Measurements from ENCODE around the gene ATP2C2. TPM values are rescaled to one million over a fixed set of nuclear protein-coding genes. Genes with fewer than 3 reads are reported as not detected.

ATP2C2 gene
- total and polyA plus RNA-seq, 2 donors (not counting 1 experiment from before 2014, with no cell fraction given): not detected

- H3K9me3 Mint-ChIP-seq (ENCODE audit: insufficient read depth): no peaks in the 10 kb centered on the region
- no peak overlapping the region for H3K27ac Mint-ChIP-seq
- ChIA-PET POLR2A (no interaction called here), CTCF (no interaction called here)
- Histone ChIP-seq H3K4me3 (ENCODE audit: control extremely low read depth in 1 of 5, extremely low read depth in 1 of 5, insufficient read depth in 1 of 5, low read depth in 2 of 5, low read length in 4 of 5) (no peak overlapping the region), H3K4me1 (ENCODE audit: control insufficient read depth in 2 of 2, insufficient read depth in 2 of 2, low read length in 2 of 2) (no peaks in the 10 kb centered on the region), H3K79me2 (ENCODE audit: control insufficient read depth, insufficient read depth, low read length) (no peaks in the 10 kb centered on the region), H3K27ac (ENCODE audit: low read length in 2 of 2) (no peak overlapping the region), H3K27me3 (replicated peaks in 1 of 4; ENCODE audit: control extremely low read depth in 1 of 4, control insufficient read depth in 3 of 4, insufficient read depth in 4 of 4, low read length in 3 of 4) (no peaks in the 10 kb centered on the region), H3K4me2 (replicated peaks; ENCODE audit: low read depth, low read length, poor library complexity, severe bottlenecking) (no peak overlapping the region), H2AFZ (ENCODE audit: insufficient read depth, low read depth, low read length, poor library complexity, severe bottlenecking) (no peak overlapping the region), H4K20me1 (ENCODE audit: control insufficient read depth, insufficient read depth, low read length, poor library complexity, severe bottlenecking) (no peaks in the 10 kb centered on the region), H3K9me3 (ENCODE audit: control extremely low read depth in 1 of 3, control insufficient read depth in 2 of 3, insufficient read depth in 1 of 3, low read length in 2 of 3) (no peaks in the 10 kb centered on the region), H3K9ac (ENCODE audit: low read length) (no peak overlapping the region), H3K36me3 (replicated peaks in 1 of 2; ENCODE audit: control extremely low read depth in 1 of 2, control insufficient read depth in 1 of 2, extremely low read depth in 1 of 2, insufficient read depth in 2 of 2, low read length in 1 of 2) (peaks cover 0 to under 1% of the 10 kb centered on the region in 2 experiments)
- TF ChIP-seq CTCF (IDR thresholded peaks at IDR 0.05) (no peak), EZH2 (IDR thresholded peaks at IDR 0.05; ENCODE audit: borderline replicate concordance, insufficient read depth, low read depth, low read length, poor library complexity, severe bottlenecking) (no peak)
- WGBS (ENCODE audit: insufficient coverage): 95% methylated on average over 16 of the region's 16 CpGs
- no peaks in the 10 kb centered on the region for H3K4me1 Mint-ChIP-seq
- intact Hi-C loops (cut with micrococcal nuclease): no loop called here
- ATAC-seq (ENCODE audit: low read depth) (no peak), DNase-seq (no peak)
- no peaks in the 10 kb centered on the region for H3K27me3 Mint-ChIP-seq
- no peak overlapping the region for H3K4me3 Mint-ChIP-seq
These were observed 111.5 kb downstream of the ATP2C2 start for GRCh38 chr16:84479716-84480450.

GRCh38 chr16:84481051-84481735 is 112.9 kb downstream of the ATP2C2 start:
- Mint-ChIP-seq H3K27me3 (no peaks in the 10 kb centered on the region), H3K9me3 (ENCODE audit: insufficient read depth) (no peaks in the 10 kb centered on the region), H3K4me3 (no peak overlapping the region), H3K27ac (no peak overlapping the region), H3K4me1 (no peaks in the 10 kb centered on the region)
- TF ChIP-seq EZH2 (IDR thresholded peaks at IDR 0.05; ENCODE audit: borderline replicate concordance, insufficient read depth, low read depth, low read length, poor library complexity, severe bottlenecking) (no peak), CTCF (IDR thresholded peaks at IDR 0.05) (no peak)
- intact Hi-C loops (cut with micrococcal nuclease): no loop called here
- Histone ChIP-seq H3K9ac (ENCODE audit: low read length) (no peak overlapping the region), H3K4me3 (ENCODE audit: control extremely low read depth in 1 of 5, extremely low read depth in 1 of 5, insufficient read depth in 1 of 5, low read depth in 2 of 5, low read length in 4 of 5) (no peak overlapping the region), H3K27me3 (replicated peaks in 1 of 4; ENCODE audit: control extremely low read depth in 1 of 4, control insufficient read depth in 3 of 4, insufficient read depth in 4 of 4, low read length in 3 of 4) (no peaks in the 10 kb centered on the region), H3K36me3 (replicated peaks in 1 of 2; ENCODE audit: control extremely low read depth in 1 of 2, control insufficient read depth in 1 of 2, extremely low read depth in 1 of 2, insufficient read depth in 2 of 2, low read length in 1 of 2) (peaks cover 0 to 2% of the 10 kb centered on the region in 2 experiments), H3K4me2 (replicated peaks; ENCODE audit: low read depth, low read length, poor library complexity, severe bottlenecking) (no peak overlapping the region), H3K27ac (ENCODE audit: low read length in 2 of 2) (no peak overlapping the region), H3K79me2 (ENCODE audit: control insufficient read depth, insufficient read depth, low read length) (no peaks in the 10 kb centered on the region), H4K20me1 (ENCODE audit: control insufficient read depth, insufficient read depth, low read length, poor library complexity, severe bottlenecking) (no peaks in the 10 kb centered on the region), H2AFZ (ENCODE audit: insufficient read depth, low read depth, low read length, poor library complexity, severe bottlenecking) (no peak overlapping the region), H3K9me3 (ENCODE audit: control extremely low read depth in 1 of 3, control insufficient read depth in 2 of 3, insufficient read depth in 1 of 3, low read length in 2 of 3) (no peaks in the 10 kb centered on the region), H3K4me1 (ENCODE audit: control insufficient read depth in 2 of 2, insufficient read depth in 2 of 2, low read length in 2 of 2) (no peaks in the 10 kb centered on the region)
- no peak for ATAC-seq (ENCODE audit: low read depth)
- CTCF ChIA-PET: no interaction called here
- POLR2A ChIA-PET: no interaction called here
- DNase-seq: no peak
- 97% methylated on average over 23 of the region's 26 CpGs for WGBS (ENCODE audit: insufficient coverage)

Measured in B cell (primary cell).